Measurements from ENCODE around the gene MYRIP. TPM values are rescaled to one million over a fixed set of nuclear protein-coding genes. Genes with fewer than 3 reads are reported as not detected.
"Not testable (repeated sequence)": the region's sequence is repeated elsewhere in the genome, so short reads cannot be mapped to it uniquely, and the experiment has no call there.

MYRIP gene
- total and polyA plus RNA-seq, 5 donors, result 2.4 to 12.1 (median 6.9) TPM

GRCh38 chr3:40057077-40057476, 247.7 kb downstream of the MYRIP start:
- ATAC-seq (no peak), DNase-seq (no peak)
- 76% methylated on average over 2 of the region's 2 CpGs for WGBS
- H3K4me3 ChIP-seq (ENCODE audit: low read length), result no peak overlapping the region
- no peaks in the 10 kb centered on the region for H3K4me1 ChIP-seq (ENCODE audit: control insufficient read depth, insufficient read depth, low read length)
- intact Hi-C loops (cut with DNase I), result no loop called here
- H3K9me3 ChIP-seq (ENCODE audit: control insufficient read depth, low read length), result no peaks in the 10 kb centered on the region
- H3K27ac ChIP-seq (ENCODE audit: low read length), result no peak overlapping the region
- no peaks in the 10 kb centered on the region for H3K27me3 ChIP-seq (ENCODE audit: control insufficient read depth, insufficient read depth)

GRCh38 chr3:40057786-40058185, 248.4 kb downstream of the MYRIP start:
- Histone ChIP-seq H3K4me1 (ENCODE audit: control insufficient read depth, insufficient read depth, low read length) (no peaks in the 10 kb centered on the region), H3K27ac (ENCODE audit: low read length) (no peak overlapping the region), H3K27me3 (ENCODE audit: control insufficient read depth, insufficient read depth) (no peaks in the 10 kb centered on the region), H3K4me3 (ENCODE audit: low read length) (no peak overlapping the region), H3K9me3 (ENCODE audit: control insufficient read depth, low read length) (no peaks in the 10 kb centered on the region)
- 96% methylated on average over 1 of the region's 1 CpG for WGBS
- ATAC-seq, result no peak
- intact Hi-C loops (cut with DNase I), result no loop called here
- no peak for DNase-seq

GRCh38 chr3:40068636-40069035, 259.2 kb downstream of the MYRIP start:
- Histone ChIP-seq H3K27ac (ENCODE audit: low read length) (no peak overlapping the region), H3K9me3 (ENCODE audit: control insufficient read depth, low read length) (no peaks in the 10 kb centered on the region), H3K4me1 (ENCODE audit: control insufficient read depth, insufficient read depth, low read length) (no peaks in the 10 kb centered on the region), H3K4me3 (ENCODE audit: low read length) (no peak overlapping the region), H3K27me3 (ENCODE audit: control insufficient read depth, insufficient read depth) (no peaks in the 10 kb centered on the region)
- DNase-seq (no peak), ATAC-seq (no peak)
- intact Hi-C loops (cut with DNase I), result no loop called here
- WGBS, result 87% methylated on average over 4 of the region's 4 CpGs

GRCh38 chr3:40070816-40071215, 261.4 kb downstream of the MYRIP start:
- ATAC-seq (no peak), DNase-seq (no peak)
- 96% methylated on average over 1 of the region's 1 CpG for WGBS
- H3K4me1 ChIP-seq (ENCODE audit: control insufficient read depth, insufficient read depth, low read length), result no peaks in the 10 kb centered on the region
- no peaks in the 10 kb centered on the region for H3K9me3 ChIP-seq (ENCODE audit: control insufficient read depth, low read length)
- H3K27ac ChIP-seq (ENCODE audit: low read length), result no peak overlapping the region
- H3K4me3 ChIP-seq (ENCODE audit: low read length), result no peak overlapping the region
- intact Hi-C loops (cut with DNase I), result no loop called here
- no peaks in the 10 kb centered on the region for H3K27me3 ChIP-seq (ENCODE audit: control insufficient read depth, insufficient read depth)

GRCh38 chr3:40071683-40072238, 262.4 kb downstream of the MYRIP start:
- H3K9me3 ChIP-seq (ENCODE audit: control insufficient read depth, low read length), result no peaks in the 10 kb centered on the region
- H3K27me3 ChIP-seq (ENCODE audit: control insufficient read depth, insufficient read depth), result no peaks in the 10 kb centered on the region
- DNase-seq (no peak), ATAC-seq (no peak)
- intact Hi-C loops (cut with DNase I), result no loop called here
- H3K4me1 ChIP-seq (ENCODE audit: control insufficient read depth, insufficient read depth, low read length), result no peaks in the 10 kb centered on the region
- H3K27ac ChIP-seq (ENCODE audit: low read length), result no peak overlapping the region
- no peak overlapping the region for H3K4me3 ChIP-seq (ENCODE audit: low read length)
- 93% methylated on average over 3 of the region's 3 CpGs for WGBS

- no peaks in the 10 kb centered on the region for H3K4me1 ChIP-seq (ENCODE audit: control insufficient read depth, insufficient read depth, low read length)
- no peaks in the 10 kb centered on the region for H3K9me3 ChIP-seq (ENCODE audit: control insufficient read depth, low read length)
- H3K27me3 ChIP-seq (ENCODE audit: control insufficient read depth, insufficient read depth), result no peaks in the 10 kb centered on the region
- intact Hi-C loops (cut with DNase I), result no loop called here
- 68% methylated on average over 11 of the region's 11 CpGs for WGBS
- DNase-seq (no peak), ATAC-seq (peak in 1 of 2 donors; percentile 49)
- no peak overlapping the region for H3K4me3 ChIP-seq (ENCODE audit: low read length)
- H3K27ac ChIP-seq (ENCODE audit: low read length), result no peak overlapping the region
Measured at GRCh38 chr3:40073310-40074007, 264.1 kb downstream of the MYRIP start.

GRCh38 chr3:40077139-40077538, 267.7 kb downstream of the MYRIP start:
- WGBS, result 93% methylated on average over 6 of the region's 6 CpGs
- H3K27me3 ChIP-seq (ENCODE audit: control insufficient read depth, insufficient read depth); ATAC-seq; H3K4me1 ChIP-seq (ENCODE audit: control insufficient read depth, insufficient read depth, low read length); H3K4me3 ChIP-seq (ENCODE audit: low read length); intact Hi-C loops (cut with DNase I); H3K27ac ChIP-seq (ENCODE audit: low read length); DNase-seq; H3K9me3 ChIP-seq (ENCODE audit: control insufficient read depth, low read length): not testable (repeated sequence)

- 99% methylated on average over 41 of the region's 41 CpGs for WGBS
- DNase-seq; H3K27me3 ChIP-seq (ENCODE audit: control insufficient read depth, insufficient read depth); ATAC-seq; H3K4me3 ChIP-seq (ENCODE audit: low read length); H3K9me3 ChIP-seq (ENCODE audit: control insufficient read depth, low read length); H3K4me1 ChIP-seq (ENCODE audit: control insufficient read depth, insufficient read depth, low read length); intact Hi-C loops (cut with DNase I); H3K27ac ChIP-seq (ENCODE audit: low read length): not testable (repeated sequence)
Measured at GRCh38 chr3:40077828-40078492, 268.6 kb downstream of the MYRIP start.

DNA sequence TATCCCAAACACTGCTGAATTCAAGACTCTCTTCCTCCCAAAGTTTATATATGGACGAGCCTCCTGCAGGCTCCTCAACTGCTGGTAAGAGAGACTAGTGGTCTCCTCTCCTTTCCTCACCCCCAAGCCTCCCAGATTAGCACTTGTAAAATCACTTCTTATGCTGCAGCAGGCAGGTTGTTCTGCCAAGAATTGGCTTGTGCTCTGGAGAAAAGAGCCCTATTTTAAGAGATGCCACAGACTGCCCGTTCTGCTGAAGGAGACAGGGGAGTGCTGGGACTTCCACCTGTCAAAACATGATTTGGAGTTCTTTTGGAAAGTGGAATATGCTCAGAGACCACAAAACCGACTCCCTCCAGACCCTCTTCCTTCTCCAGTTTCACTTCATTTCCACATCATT, 269.2 kb downstream of the MYRIP start:
- H3K4me1 ChIP-seq (ENCODE audit: control insufficient read depth, insufficient read depth, low read length), result no peaks in the 10 kb centered on the region
- no peaks in the 10 kb centered on the region for H3K9me3 ChIP-seq (ENCODE audit: control insufficient read depth, low read length)
- intact Hi-C loops (cut with DNase I), result no loop called here
- 78% methylated on average over 3 of the region's 3 CpGs for WGBS
- no peak overlapping the region for H3K27ac ChIP-seq (ENCODE audit: low read length)
- ATAC-seq (no peak), DNase-seq (no peak)
- H3K4me3 ChIP-seq (ENCODE audit: low read length), result no peak overlapping the region
- no peaks in the 10 kb centered on the region for H3K27me3 ChIP-seq (ENCODE audit: control insufficient read depth, insufficient read depth)

DNA sequence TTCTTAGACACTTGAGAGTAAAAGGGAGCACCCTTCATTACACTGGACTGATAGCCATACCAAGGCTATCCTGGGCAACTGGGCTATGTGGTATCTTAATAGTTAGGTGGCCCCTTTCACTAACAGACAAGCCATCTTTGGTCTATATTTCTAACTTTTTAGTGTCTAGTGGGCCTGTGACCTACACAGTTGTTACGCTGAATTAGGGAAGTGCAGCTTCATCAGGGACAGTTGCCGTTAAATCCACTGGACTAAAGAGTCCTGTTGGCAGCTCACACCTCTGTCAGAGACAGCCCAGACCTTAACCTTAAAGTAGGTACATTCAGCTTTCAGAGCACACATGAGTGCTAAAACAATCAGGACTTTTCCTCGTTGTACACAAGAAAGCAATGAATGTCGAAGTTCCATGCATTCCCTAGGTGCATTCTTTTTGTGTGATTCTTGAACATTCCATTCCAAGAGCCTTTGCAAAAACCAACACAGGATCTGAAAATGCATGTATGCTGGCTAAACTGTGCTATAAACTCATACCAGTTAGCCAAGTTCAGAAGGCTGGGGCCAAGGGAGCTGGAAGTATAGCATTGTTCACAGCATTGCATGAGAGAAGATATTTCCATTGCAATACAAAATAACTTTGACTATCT, 269.9 kb downstream of the MYRIP start:
- 65% methylated on average over 4 of the region's 4 CpGs for WGBS
- DNase-seq (no peak), ATAC-seq (peak in 1 of 2 donors; percentile 33)
- intact Hi-C loops (cut with DNase I), result no loop called here
- no peak overlapping the region for H3K4me3 ChIP-seq (ENCODE audit: low read length)
- H3K9me3 ChIP-seq (ENCODE audit: control insufficient read depth, low read length), result no peaks in the 10 kb centered on the region
- H3K27me3 ChIP-seq (ENCODE audit: control insufficient read depth, insufficient read depth), result no peaks in the 10 kb centered on the region
- no peak overlapping the region for H3K27ac ChIP-seq (ENCODE audit: low read length)
- H3K4me1 ChIP-seq (ENCODE audit: control insufficient read depth, insufficient read depth, low read length), result no peaks in the 10 kb centered on the region

DNA sequence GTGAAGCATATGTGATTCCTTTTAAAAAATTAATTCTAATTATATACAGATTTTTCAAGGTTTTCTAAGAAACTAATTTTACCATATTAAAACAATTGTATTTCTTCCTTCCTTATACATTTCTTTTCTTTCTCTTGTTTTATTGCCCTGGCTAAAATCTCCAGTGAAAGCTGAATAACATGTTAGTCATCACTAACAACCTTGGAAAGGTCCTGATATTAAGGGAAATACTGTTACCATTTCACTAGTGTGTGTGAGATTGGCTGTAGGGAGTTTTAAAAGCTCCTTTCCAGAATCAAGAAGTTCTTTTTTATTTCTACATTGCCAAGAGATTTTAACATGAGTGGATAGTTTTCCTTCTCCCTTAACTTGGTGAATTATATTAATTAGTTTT, 270.4 kb downstream of the MYRIP start:
- H3K27ac ChIP-seq (ENCODE audit: low read length), result no peak overlapping the region
- no peaks in the 10 kb centered on the region for H3K4me1 ChIP-seq (ENCODE audit: control insufficient read depth, insufficient read depth, low read length)
- no peak for DNase-seq
- H3K4me3 ChIP-seq (ENCODE audit: low read length), result no peak overlapping the region
- ATAC-seq, result no peak
- H3K27me3 ChIP-seq (ENCODE audit: control insufficient read depth, insufficient read depth), result no peaks in the 10 kb centered on the region
- intact Hi-C loops (cut with DNase I), result no loop called here
- H3K9me3 ChIP-seq (ENCODE audit: control insufficient read depth, low read length), result no peaks in the 10 kb centered on the region

Measured in right cardiac atrium (tissue), 5 donors.